ENCODE results near the gene SRPRB. TPM values are rescaled to one million over a fixed set of nuclear protein-coding genes. Genes with fewer than 3 reads are reported as not detected.

The SRPRB gene
- total RNA-seq, 1 donor from 2014 or later = 30.2 TPM

DNA sequence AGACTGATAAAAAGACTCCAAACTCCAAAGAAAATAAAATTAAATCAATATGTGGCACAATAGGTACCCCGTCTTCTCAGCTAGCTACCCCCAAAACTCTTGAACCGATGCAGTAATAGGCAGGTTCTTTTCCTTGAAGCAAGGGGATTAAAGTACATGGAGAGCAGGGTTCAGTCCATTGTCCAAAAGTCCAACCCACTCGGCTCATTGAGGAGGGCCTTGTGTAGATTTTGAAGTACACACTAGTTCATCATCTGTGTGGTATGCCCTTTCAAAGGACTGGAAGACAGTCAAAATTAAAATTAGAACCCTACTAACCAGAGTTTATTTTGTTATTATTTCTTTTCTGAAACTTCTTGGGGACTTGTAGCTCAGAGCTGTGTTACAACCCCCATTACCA, 36.1 kb upstream of the SRPRB start:
- Mint-ChIP-seq H3K9me3 (no peaks in the 10 kb centered on the region), H3K27ac (no peak overlapping the region), H3K36me3 (no peaks in the 10 kb centered on the region), H3K4me3 (no peak overlapping the region), H3K27me3 (ENCODE audit: insufficient read depth, low read depth) (peaks cover 2% of the 10 kb centered on the region), H3K4me1 (no peaks in the 10 kb centered on the region)
- Histone ChIP-seq H3K4me1 (no peaks in the 10 kb centered on the region), H3K9ac (no peak overlapping the region), H3K79me2 (ENCODE audit: low read depth) (no peaks in the 10 kb centered on the region), H2AFZ (replicated peaks) (no peak overlapping the region), H3K27ac (no peak overlapping the region), H3K4me3 (no peak overlapping the region), H3K9me3 (ENCODE audit: low read depth) (no peaks in the 10 kb centered on the region), H4K20me1 (ENCODE audit: low read depth) (no peaks in the 10 kb centered on the region), H3F3A (ENCODE audit: low read depth) (no peaks in the 10 kb centered on the region), H3K27me3 (no peaks in the 10 kb centered on the region), H3K36me3 (no peaks in the 10 kb centered on the region), H3K4me2 (no peak overlapping the region)
- TF ChIP-seq, protein P1, sequence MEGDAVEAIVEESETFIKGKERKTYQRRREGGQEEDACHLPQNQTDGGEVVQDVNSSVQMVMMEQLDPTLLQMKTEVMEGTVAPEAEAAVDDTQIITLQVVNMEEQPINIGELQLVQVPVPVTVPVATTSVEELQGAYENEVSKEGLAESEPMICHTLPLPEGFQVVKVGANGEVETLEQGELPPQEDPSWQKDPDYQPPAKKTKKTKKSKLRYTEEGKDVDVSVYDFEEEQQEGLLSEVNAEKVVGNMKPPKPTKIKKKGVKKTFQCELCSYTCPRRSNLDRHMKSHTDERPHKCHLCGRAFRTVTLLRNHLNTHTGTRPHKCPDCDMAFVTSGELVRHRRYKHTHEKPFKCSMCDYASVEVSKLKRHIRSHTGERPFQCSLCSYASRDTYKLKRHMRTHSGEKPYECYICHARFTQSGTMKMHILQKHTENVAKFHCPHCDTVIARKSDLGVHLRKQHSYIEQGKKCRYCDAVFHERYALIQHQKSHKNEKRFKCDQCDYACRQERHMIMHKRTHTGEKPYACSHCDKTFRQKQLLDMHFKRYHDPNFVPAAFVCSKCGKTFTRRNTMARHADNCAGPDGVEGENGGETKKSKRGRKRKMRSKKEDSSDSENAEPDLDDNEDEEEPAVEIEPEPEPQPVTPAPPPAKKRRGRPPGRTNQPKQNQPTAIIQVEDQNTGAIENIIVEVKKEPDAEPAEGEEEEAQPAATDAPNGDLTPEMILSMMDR (IDR thresholded peaks at IDR 0.05) = no peak
- no peak for TF ChIP-seq EZH2phosphoT487 (IDR thresholded peaks at IDR 0.05)
- no peak for TF ChIP-seq EZH2 (IDR thresholded peaks at IDR 0.05)
- DNase-seq (ENCODE audit: low spot score) = no peak

DNA sequence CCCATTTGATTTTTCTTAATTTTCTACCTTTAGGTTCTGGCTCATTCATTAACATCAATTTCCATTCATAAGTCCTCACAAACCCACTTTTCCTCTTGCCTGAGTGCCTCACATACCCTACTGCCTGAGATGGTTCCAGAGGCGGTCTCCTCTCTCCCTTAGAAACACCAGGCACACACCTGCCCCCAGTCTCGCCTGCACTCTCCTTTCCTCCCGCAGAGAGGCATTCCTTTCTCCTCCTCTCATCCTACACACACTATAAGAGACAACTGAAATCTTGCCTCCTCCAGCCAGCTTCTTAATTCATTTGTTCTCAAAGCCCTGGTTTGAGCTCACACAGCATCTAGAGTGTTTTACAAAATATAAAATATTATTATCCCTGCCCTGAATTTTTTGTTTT, 31.9 kb upstream of the SRPRB start:
- Histone ChIP-seq H3K9me3 (ENCODE audit: low read depth) (no peaks in the 10 kb centered on the region), H3K9ac (no peak overlapping the region), H3K27ac (no peak overlapping the region), H3K27me3 (no peaks in the 10 kb centered on the region), H3K79me2 (ENCODE audit: low read depth) (no peaks in the 10 kb centered on the region), H2AFZ (replicated peaks) (no peak overlapping the region), H3K36me3 (no peaks in the 10 kb centered on the region), H3K4me2 (no peak overlapping the region), H3K4me1 (no peaks in the 10 kb centered on the region), H3F3A (ENCODE audit: low read depth) (no peaks in the 10 kb centered on the region), H3K4me3 (no peak overlapping the region), H4K20me1 (ENCODE audit: low read depth) (no peaks in the 10 kb centered on the region)
- TF ChIP-seq EZH2 (IDR thresholded peaks at IDR 0.05) = no peak
- TF ChIP-seq, protein P1 (IDR thresholded peaks at IDR 0.05) = no peak
- TF ChIP-seq EZH2phosphoT487 (IDR thresholded peaks at IDR 0.05) = no peak
- H3K36me3 Mint-ChIP-seq = no peaks in the 10 kb centered on the region
- H3K27ac Mint-ChIP-seq = no peak overlapping the region
- H3K4me3 Mint-ChIP-seq = no peak overlapping the region
- H3K4me1 Mint-ChIP-seq = no peaks in the 10 kb centered on the region
- H3K27me3 Mint-ChIP-seq (ENCODE audit: insufficient read depth, low read depth) = peaks cover 3% of the 10 kb centered on the region
- no peak for DNase-seq (ENCODE audit: low spot score)
- H3K9me3 Mint-ChIP-seq = no peaks in the 10 kb centered on the region

DNA sequence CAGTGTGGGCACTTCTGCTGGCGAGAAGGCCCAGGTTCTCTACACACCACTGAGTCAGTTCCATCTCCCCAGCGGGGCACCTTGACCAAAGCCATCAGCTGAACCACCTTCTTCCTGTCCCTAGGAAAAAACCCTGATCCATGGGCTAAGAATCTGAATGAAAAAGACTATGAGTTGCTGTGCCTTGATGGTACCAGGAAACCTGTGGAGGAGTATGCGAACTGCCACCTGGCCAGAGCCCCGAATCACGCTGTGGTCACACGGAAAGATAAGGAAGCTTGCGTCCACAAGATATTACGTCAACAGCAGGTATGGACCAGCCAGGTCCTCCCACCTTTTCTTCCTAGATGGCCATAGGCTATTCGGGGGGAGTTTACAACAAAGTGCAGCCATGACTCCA, 30.3 kb upstream of the SRPRB start:
- TF ChIP-seq, protein P1 (IDR thresholded peaks at IDR 0.05) = no peak
- TF ChIP-seq EZH2 (IDR thresholded peaks at IDR 0.05) (no peak), EZH2phosphoT487 (IDR thresholded peaks at IDR 0.05) (no peak)
- Histone ChIP-seq H3K4me1 (no peaks in the 10 kb centered on the region), H3K9me3 (ENCODE audit: low read depth) (no peaks in the 10 kb centered on the region), H3K36me3 (no peaks in the 10 kb centered on the region), H3F3A (ENCODE audit: low read depth) (no peaks in the 10 kb centered on the region), H3K4me2 (no peak overlapping the region), H3K79me2 (ENCODE audit: low read depth) (no peaks in the 10 kb centered on the region), H2AFZ (replicated peaks) (no peak overlapping the region), H3K9ac (no peak overlapping the region), H3K27ac (no peak overlapping the region), H3K27me3 (no peaks in the 10 kb centered on the region), H3K4me3 (no peak overlapping the region), H4K20me1 (ENCODE audit: low read depth) (no peaks in the 10 kb centered on the region)
- no peaks in the 10 kb centered on the region for H3K9me3 Mint-ChIP-seq
- H3K4me1 Mint-ChIP-seq = no peaks in the 10 kb centered on the region
- no peaks in the 10 kb centered on the region for H3K36me3 Mint-ChIP-seq
- H3K4me3 Mint-ChIP-seq = no peak overlapping the region
- no peak for DNase-seq (ENCODE audit: low spot score)
- no peak overlapping the region for H3K27ac Mint-ChIP-seq
- peaks cover 3% of the 10 kb centered on the region for H3K27me3 Mint-ChIP-seq (ENCODE audit: insufficient read depth, low read depth)

Measured in neural progenitor cell (in vitro differentiated cells).